DLD1 (cell line): ENCODE data around the gene AGPAT1.

Experiments used
- in situ Hi-C: cut with HindIII; loops from 2 replicates; pipeline ENCODE4 v1.10.0; 2017; ENCODE audit warnings: low sequenced_read_pairs

AGPAT1 gene

GRCh38 chr6:32126880-32127279, 49.0 kb downstream of the AGPAT1 start:
- in situ Hi-C loops = no loop called here

GRCh38 chr6:32123681-32124080, 52.2 kb downstream of the AGPAT1 start:
- in situ Hi-C loops = no loop called here

GRCh38 chr6:32120573-32121059, 55.3 kb downstream of the AGPAT1 start:
- in situ Hi-C loops = no loop called here

- in situ Hi-C loops = no loop called here
Observed at GRCh38 chr6:32118782-32119628, 56.9 kb downstream of the AGPAT1 start.
